H9 (cell line): ENCODE results near the gene DENND5A. TPM values are rescaled to one million over a fixed set of nuclear protein-coding genes. Genes with fewer than 3 reads are reported as not detected.

Experiments
- DNase-seq: peaks from one replicate; pipeline ENCODE4 v3.0.0-alpha.2; 2017
- H2AFZ ChIP-seq: one replicate; pipeline ENCODE4 v1.6.1; 2013; ENCODE audit warnings: mild to moderate bottlenecking, low read length, control low read depth, moderate library complexity
- H2AK5ac ChIP-seq: 2 replicates; pipeline ENCODE4 v1.6.1; 2013; ENCODE audit warnings: low read length, control low read depth, mixed read lengths; ENCODE audit not compliant: insufficient read length
- H2BK120ac ChIP-seq: one replicate; pipeline ENCODE4 v1.6.1; 2013; ENCODE audit warnings: low read depth, mild to moderate bottlenecking, low read length, control low read depth, inconsistent platforms; ENCODE audit not compliant: poor library complexity, severe bottlenecking
- H2BK12ac ChIP-seq: 2 replicates; pipeline ENCODE4 v1.6.1; 2013; ENCODE audit warnings: low read length, control low read depth, mixed read lengths, low read depth; ENCODE audit not compliant: insufficient read length
- H2BK15ac ChIP-seq: 2 replicates; pipeline ENCODE4 v1.6.1; 2013; ENCODE audit warnings: low read depth, low read length, control low read depth
- H2BK20ac ChIP-seq: one replicate; pipeline ENCODE4 v1.6.1; 2013; ENCODE audit warnings: low read depth, mild to moderate bottlenecking, low read length, control low read depth, inconsistent platforms; ENCODE audit not compliant: poor library complexity, severe bottlenecking
- H2BK5ac ChIP-seq: 2 replicates; pipeline ENCODE4 v1.6.1; 2013; ENCODE audit warnings: low read length, control low read depth, mixed read lengths; ENCODE audit not compliant: insufficient read length
- H3K14ac ChIP-seq: 2 replicates; pipeline ENCODE4 v1.6.1; 2013; ENCODE audit warnings: low read length, control low read depth; ENCODE audit not compliant: insufficient read depth
- H3K18ac ChIP-seq: 2 replicates; pipeline ENCODE4 v1.6.1; 2013; ENCODE audit warnings: low read depth, mild to moderate bottlenecking, mixed read lengths, low read length, control low read depth; ENCODE audit not compliant: insufficient read length
- H3K23ac ChIP-seq: 2 replicates; pipeline ENCODE4 v1.6.1; 2013; ENCODE audit warnings: low read length, control low read depth, mixed read lengths, low read depth; ENCODE audit not compliant: insufficient read length
- H3K23me2 ChIP-seq: 2 replicates; pipeline ENCODE4 v1.6.1; 2013; ENCODE audit warnings: low read depth, mild to moderate bottlenecking, mixed read lengths, low read length, control low read depth; ENCODE audit not compliant: insufficient read length, poor library complexity, severe bottlenecking
- H3K27ac ChIP-seq: 2 replicates; pipeline ENCODE4 v1.5.1; 2013; ENCODE audit warnings: low read length, control low read depth, mixed read lengths, low read depth; ENCODE audit not compliant: insufficient read length
- H3K27me3 ChIP-seq: 2 replicates; pipeline ENCODE4 v1.6.1; 2013; ENCODE audit warnings: low read length, control low read depth, inconsistent platforms; ENCODE audit not compliant: insufficient read depth
- H3K4ac ChIP-seq: 2 replicates; pipeline ENCODE4 v1.6.1; 2013; ENCODE audit warnings: low read depth, mild to moderate bottlenecking, control low read depth, inconsistent platforms, low read length, moderate library complexity
- H3K4me1 ChIP-seq: 2 replicates; pipeline ENCODE4 v1.6.1; 2013; ENCODE audit warnings: low read length, control low read depth, inconsistent platforms; ENCODE audit not compliant: insufficient read depth
- H3K4me2 ChIP-seq: 2 replicates; pipeline ENCODE4 v1.6.1; 2013; ENCODE audit warnings: low read length, control low read depth, mixed read lengths; ENCODE audit not compliant: insufficient read length, insufficient read depth
- H3K56ac ChIP-seq: 2 replicates; pipeline ENCODE4 v1.6.1; 2013; ENCODE audit warnings: low read depth, mild to moderate bottlenecking, mixed read lengths, low read length, control low read depth; ENCODE audit not compliant: insufficient read length
- H3K79me1 ChIP-seq: 2 replicates; pipeline ENCODE4 v1.6.1; 2013; ENCODE audit warnings: low read depth, mild to moderate bottlenecking, moderate library complexity, low read length, control low read depth, inconsistent platforms; ENCODE audit not compliant: insufficient read depth, poor library complexity, severe bottlenecking
- H3K79me2 ChIP-seq: 2 replicates; pipeline ENCODE4 v1.6.1; 2013; ENCODE audit warnings: low read length, control low read depth, inconsistent platforms; ENCODE audit not compliant: insufficient read depth
- H3K9ac ChIP-seq: 2 replicates; pipeline ENCODE4 v1.6.1; 2013; ENCODE audit warnings: low read length, control low read depth, mixed read lengths; ENCODE audit not compliant: insufficient read length; ENCODE audit errors: extremely low read depth
- H3K9me3 ChIP-seq: one replicate; pipeline ENCODE4 v1.6.1; 2013; ENCODE audit warnings: low read depth, low read length, inconsistent platforms; ENCODE audit not compliant: control insufficient read depth
- H3T11ph ChIP-seq: one replicate; pipeline ENCODE4 v1.6.1; 2013; ENCODE audit warnings: mild to moderate bottlenecking, low read length, control low read depth, inconsistent platforms
- H4K20me1 ChIP-seq: one replicate; pipeline ENCODE4 v1.6.1; 2013; ENCODE audit not compliant: control insufficient read depth, insufficient read length, insufficient read depth
- H4K5ac ChIP-seq: 2 replicates; pipeline ENCODE4 v1.6.1; 2013; ENCODE audit warnings: low read depth, mild to moderate bottlenecking, mixed read lengths, low read length, control low read depth; ENCODE audit not compliant: insufficient read length
- H4K8ac ChIP-seq: replicated peaks from 2 replicates; pipeline ENCODE4 v1.6.1; 2013; ENCODE audit warnings: low read length, control low read depth, mixed read lengths, low read depth; ENCODE audit not compliant: insufficient read length
- H4K91ac ChIP-seq: 2 replicates; pipeline ENCODE4 v1.6.1; 2013; ENCODE audit warnings: low read depth, mild to moderate bottlenecking, moderate library complexity, mixed read lengths, low read length, control low read depth; ENCODE audit not compliant: insufficient read length
- H3K27ac Mint-ChIP-seq, 3 experiments: 2 replicates in 2 of 3; 3 replicates in 1 of 3; pipeline ENCODE4 v1.8.0; 2020 to 2021; ENCODE audit warnings: mixed read lengths in 3 of 3, mild to moderate bottlenecking in 1 of 3, moderate library complexity in 1 of 3
- H3K27me3 Mint-ChIP-seq: 2 replicates; pipeline ENCODE4 v1.8.0; 2021; ENCODE audit warnings: low read depth, mild to moderate bottlenecking, moderate library complexity, mixed read lengths
- H3K36me3 Mint-ChIP-seq, 3 experiments: 2 replicates in 2 of 3; 3 replicates in 1 of 3; pipeline ENCODE4 v1.8.0; 2020 to 2021; ENCODE audit warnings: low read depth in 3 of 3, mixed read lengths in 3 of 3; ENCODE audit not compliant: insufficient read depth in 1 of 3
- H3K4me1 Mint-ChIP-seq, 2 experiments: 2 replicates each; pipeline ENCODE4 v1.8.0; 2020; ENCODE audit warnings: mixed read lengths in 2 of 2
- H3K4me3 Mint-ChIP-seq, 2 experiments: 2 replicates in 1 of 2; 3 replicates in 1 of 2; pipeline ENCODE4 v1.8.0; 2020 to 2021; ENCODE audit warnings: mild to moderate bottlenecking in 2 of 2, mixed read lengths in 2 of 2, moderate library complexity in 1 of 2
- H3K9me3 Mint-ChIP-seq, 2 experiments: 2 replicates in 1 of 2; 3 replicates in 1 of 2; pipeline ENCODE4 v1.8.0; 2020; ENCODE audit warnings: mild to moderate bottlenecking in 2 of 2, mixed read lengths in 2 of 2, moderate library complexity in 1 of 2
- CTCF ChIP-seq: fragments of 200-600 bp; sonication (generic); conservative IDR thresholded peaks from 3 replicates; pipeline ENCODE4 v1.8.0; 2021; ENCODE audit warnings: antibody characterized with exemption, mild to moderate bottlenecking
- WGBS: extraction: QIAGEN DNeasy Blood & Tissue Kit; methylation state at CpG from one replicate; pipeline ENCODE4 v1.1.7; 2013; ENCODE audit warnings: missing lambda C conversion rate, low lambda C conversion rate, mixed read lengths; ENCODE audit not compliant: insufficient read length; ENCODE audit errors: extremely low coverage; 5-methylcytosine and 5-hydroxymethylcytosine counted together
- total RNA-seq: library from RNA; stranded (reverse); gene quantifications from 2 replicates; pipeline ENCODE4 v1.2.1, GENCODE V29; 2021

The DENND5A gene
- total RNA-seq, 1 experiment from 2014 or later: 59.6 TPM

DNA sequence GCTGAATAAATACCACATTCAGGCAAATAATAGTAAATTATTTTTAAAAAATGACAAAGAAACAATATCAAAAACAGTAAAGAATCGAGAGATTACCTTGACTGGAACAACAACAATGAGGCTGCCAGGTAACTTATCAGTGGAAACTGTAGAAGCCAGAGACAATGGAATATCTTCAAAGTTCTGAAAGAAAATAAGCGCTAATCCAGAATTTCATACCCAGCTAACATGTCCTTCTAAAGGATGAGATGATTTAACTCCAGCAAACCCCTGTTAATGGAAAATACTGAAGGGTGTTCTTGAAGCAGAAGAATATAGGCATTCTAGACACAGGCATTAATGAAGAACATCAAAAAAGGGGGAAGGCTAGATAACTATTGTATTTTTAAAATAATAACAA lies 153.1 kb downstream of the DENND5A start:
- H3K9ac ChIP-seq: no peak overlapping the region
- no peak overlapping the region for H3K14ac ChIP-seq
- H3K9me3 Mint-ChIP-seq: peaks cover 17 to 22% of the 10 kb centered on the region in 2 experiments
- no peak overlapping the region for H2AK5ac ChIP-seq
- no peaks in the 10 kb centered on the region for H3K27me3 ChIP-seq
- H3K27ac ChIP-seq: no peak overlapping the region
- no peaks in the 10 kb centered on the region for H4K20me1 ChIP-seq
- no peak overlapping the region for H3K18ac ChIP-seq
- H3K79me1 ChIP-seq: no peaks in the 10 kb centered on the region
- H4K8ac ChIP-seq: no peak overlapping the region
- WGBS: no CpG with 5 or more reads among the region's 2 CpGs
- no peaks in the 10 kb centered on the region for H3K27me3 Mint-ChIP-seq
- H3K56ac ChIP-seq: no peak overlapping the region
- no peak overlapping the region for H3K4ac ChIP-seq
- H3T11ph ChIP-seq: no peak overlapping the region
- no peak overlapping the region for H2BK5ac ChIP-seq
- H2BK120ac ChIP-seq: no peak overlapping the region
- H2BK12ac ChIP-seq: no peak overlapping the region
- no peak overlapping the region for H2BK15ac ChIP-seq
- no peak overlapping the region for H3K4me2 ChIP-seq
- H2AFZ ChIP-seq: no peak overlapping the region
- no peak overlapping the region for H4K5ac ChIP-seq
- H3K4me3 Mint-ChIP-seq: no peak overlapping the region
- no peak for TF ChIP-seq CTCF
- peaks cover 17% of the 10 kb centered on the region for H3K9me3 ChIP-seq
- H2BK20ac ChIP-seq: no peak overlapping the region
- no peak overlapping the region for H3K23ac ChIP-seq
- H3K23me2 ChIP-seq: no peaks in the 10 kb centered on the region
- H4K91ac ChIP-seq: no peak overlapping the region
- peaks cover 5 to 6% of the 10 kb centered on the region in 2 experiments for H3K4me1 Mint-ChIP-seq
- no peak overlapping the region for H3K27ac Mint-ChIP-seq
- no peaks in the 10 kb centered on the region for H3K4me1 ChIP-seq
- H3K36me3 Mint-ChIP-seq: peaks cover 11 to 34% (median 13%) of the 10 kb centered on the region in 3 experiments
- no peaks in the 10 kb centered on the region for H3K79me2 ChIP-seq
- DNase-seq: no peak
